AML-193 (cell line): ENCODE data around the gene LLGL2.

Experiments used
- DNase-seq, 2 experiments: peaks; one replicate each; lab custom pipeline; 2025; lab: John Stamatoyannopoulos, UW

LLGL2 gene

GRCh38 chr17:75521951-75522727, 3.4 kb upstream of the LLGL2 start:
- no peak for DNase-seq

- no peak for DNase-seq
These were observed 1.9 kb upstream of the LLGL2 start for GRCh38 chr17:75523647-75524046.

GRCh38 chr17:75524269-75524969, 1.1 kb upstream of the LLGL2 start:
- no peak for DNase-seq

GRCh38 chr17:75525806-75526554, 483 bp downstream of the LLGL2 start:
- DNase-seq: no peak

GRCh38 chr17:75526555-75527270, 1.2 kb downstream of the LLGL2 start:
- no peak for DNase-seq

GRCh38 chr17:75530837-75531720, 5.6 kb downstream of the LLGL2 start:
- no peak for DNase-seq

GRCh38 chr17:75531721-75532072, 6.2 kb downstream of the LLGL2 start:
- DNase-seq: no peak

GRCh38 chr17:75535119-75535537, 9.6 kb downstream of the LLGL2 start:
- no peak for DNase-seq

GRCh38 chr17:75535871-75536270, 10.4 kb downstream of the LLGL2 start:
- DNase-seq: no peak

- no peak for DNase-seq
These were observed 10.9 kb downstream of the LLGL2 start for GRCh38 chr17:75536366-75536765.

- DNase-seq: no peak
These were observed 14.7 kb downstream of the LLGL2 start for GRCh38 chr17:75539967-75540729.

GRCh38 chr17:75540923-75541503, 15.5 kb downstream of the LLGL2 start:
- no peak for DNase-seq

- DNase-seq: no peak
These were observed 16.7 kb downstream of the LLGL2 start for GRCh38 chr17:75542229-75542628.

- DNase-seq: no peak
These were observed 17.3 kb downstream of the LLGL2 start for GRCh38 chr17:75542728-75543336.

GRCh38 chr17:75544250-75544649, 18.8 kb downstream of the LLGL2 start:
- no peak for DNase-seq

GRCh38 chr17:75546181-75546580, 20.7 kb downstream of the LLGL2 start:
- DNase-seq: no peak

GRCh38 chr17:75547091-75547490, 21.6 kb downstream of the LLGL2 start:
- no peak for DNase-seq

GRCh38 chr17:75548813-75549212, 23.3 kb downstream of the LLGL2 start:
- DNase-seq: no peak
